Measurements from ENCODE around the gene OTUD7B. TPM values are rescaled to one million over a fixed set of nuclear protein-coding genes. Genes with fewer than 3 reads are reported as not detected.
"Not testable (repeated sequence)": the region's sequence is repeated elsewhere in the genome, so short reads cannot be mapped to it uniquely, and the experiment has no call there.

OTUD7B gene
- total RNA-seq, 2 experiments from 2014 or later, result 21.9 to 23.2 TPM

- Mint-ChIP-seq H3K27me3 (no peaks in the 10 kb centered on the region), H3K4me3 (no peak overlapping the region), H3K36me3 (peaks cover 26% of the 10 kb centered on the region), H3K27ac (peak overlapping the region; percentile 49), H3K9me3 (no peaks in the 10 kb centered on the region), H3K4me1 (peaks cover 34% of the 10 kb centered on the region)
- DNase-seq, result no peak
These were observed 30.5 kb downstream of the OTUD7B start for GRCh38 chr1:149979972-149980540.

- Mint-ChIP-seq H3K9me3 (no peaks in the 10 kb centered on the region), H3K27ac (peak overlapping the region; percentile 49), H3K4me1 (peaks cover 32% of the 10 kb centered on the region), H3K36me3 (peaks cover 22% of the 10 kb centered on the region), H3K27me3 (no peaks in the 10 kb centered on the region), H3K4me3 (peak overlapping the region; percentile 1)
- DNase-seq, result no peak
These were observed 31.1 kb downstream of the OTUD7B start for GRCh38 chr1:149979245-149979971.

- Mint-ChIP-seq H3K27me3 (no peaks in the 10 kb centered on the region), H3K36me3 (peaks cover 24% of the 10 kb centered on the region), H3K4me3 (no peak overlapping the region), H3K27ac (peak overlapping the region; percentile 49), H3K9me3 (no peaks in the 10 kb centered on the region), H3K4me1 (peaks cover 32% of the 10 kb centered on the region)
- no peak for DNase-seq
These were observed 31.9 kb downstream of the OTUD7B start for GRCh38 chr1:149978547-149979023.

- DNase-seq, result no peak
- H3K27ac Mint-ChIP-seq, result no peak overlapping the region
- no peaks in the 10 kb centered on the region for H3K27me3 Mint-ChIP-seq
- H3K36me3 Mint-ChIP-seq, result peaks cover 31% of the 10 kb centered on the region
- H3K4me3 Mint-ChIP-seq, result no peak overlapping the region
- H3K4me1 Mint-ChIP-seq, result peaks cover 32% of the 10 kb centered on the region
- no peaks in the 10 kb centered on the region for H3K9me3 Mint-ChIP-seq
These were observed 33.2 kb downstream of the OTUD7B start for GRCh38 chr1:149977345-149977744.

- no peak for DNase-seq
- H3K4me1 Mint-ChIP-seq, result peaks cover 3% of the 10 kb centered on the region
- no peak overlapping the region for H3K27ac Mint-ChIP-seq
- H3K4me3 Mint-ChIP-seq, result no peak overlapping the region
- peaks cover 26% of the 10 kb centered on the region for H3K36me3 Mint-ChIP-seq
- H3K27me3 Mint-ChIP-seq, result no peaks in the 10 kb centered on the region
- H3K9me3 Mint-ChIP-seq, result no peaks in the 10 kb centered on the region
These were observed 38.0 kb downstream of the OTUD7B start for GRCh38 chr1:149972547-149972946.

- Mint-ChIP-seq H3K4me1 (peaks cover 4% of the 10 kb centered on the region), H3K9me3 (no peaks in the 10 kb centered on the region), H3K27ac (no peak overlapping the region), H3K27me3 (no peaks in the 10 kb centered on the region), H3K4me3 (no peak overlapping the region), H3K36me3 (peaks cover 17% of the 10 kb centered on the region)
- no peak for DNase-seq
These were observed 42.9 kb downstream of the OTUD7B start for GRCh38 chr1:149967646-149968045.

GRCh38 chr1:149967041-149967440 is 43.5 kb downstream of the OTUD7B start:
- Mint-ChIP-seq H3K27me3 (no peaks in the 10 kb centered on the region), H3K4me3 (no peak overlapping the region), H3K27ac (no peak overlapping the region), H3K9me3 (no peaks in the 10 kb centered on the region), H3K4me1 (peaks cover 10% of the 10 kb centered on the region), H3K36me3 (peaks cover 16% of the 10 kb centered on the region)
- no peak for DNase-seq

GRCh38 chr1:149966405-149966804 is 44.1 kb downstream of the OTUD7B start:
- peaks cover 12% of the 10 kb centered on the region for H3K4me1 Mint-ChIP-seq
- no peak overlapping the region for H3K27ac Mint-ChIP-seq
- peaks cover 16% of the 10 kb centered on the region for H3K36me3 Mint-ChIP-seq
- H3K9me3 Mint-ChIP-seq, result no peaks in the 10 kb centered on the region
- H3K27me3 Mint-ChIP-seq, result no peaks in the 10 kb centered on the region
- DNase-seq, result no peak
- H3K4me3 Mint-ChIP-seq, result no peak overlapping the region

- H3K4me3 Mint-ChIP-seq, result no peak overlapping the region
- peaks cover 23% of the 10 kb centered on the region for H3K36me3 Mint-ChIP-seq
- H3K9me3 Mint-ChIP-seq, result no peaks in the 10 kb centered on the region
- H3K4me1 Mint-ChIP-seq, result peaks cover 12% of the 10 kb centered on the region
- DNase-seq, result no peak
- H3K27me3 Mint-ChIP-seq, result no peaks in the 10 kb centered on the region
- H3K27ac Mint-ChIP-seq, result no peak overlapping the region
These were observed 45.1 kb downstream of the OTUD7B start for GRCh38 chr1:149965440-149965839.

- Mint-ChIP-seq H3K4me3 (no peak overlapping the region), H3K9me3 (no peaks in the 10 kb centered on the region), H3K4me1 (peaks cover 12% of the 10 kb centered on the region), H3K36me3 (peaks cover 33% of the 10 kb centered on the region), H3K27ac (no peak overlapping the region), H3K27me3 (no peaks in the 10 kb centered on the region)
- DNase-seq, result no peak
These were observed 47.2 kb downstream of the OTUD7B start for GRCh38 chr1:149963358-149963757.

GRCh38 chr1:149962736-149963135 is 47.8 kb downstream of the OTUD7B start:
- no peak overlapping the region for H3K4me3 Mint-ChIP-seq
- H3K36me3 Mint-ChIP-seq, result peaks cover 36% of the 10 kb centered on the region
- H3K4me1 Mint-ChIP-seq, result peaks cover 12% of the 10 kb centered on the region
- no peaks in the 10 kb centered on the region for H3K9me3 Mint-ChIP-seq
- no peaks in the 10 kb centered on the region for H3K27me3 Mint-ChIP-seq
- H3K27ac Mint-ChIP-seq, result peak overlapping the region; percentile 42
- DNase-seq, result no peak

- no peaks in the 10 kb centered on the region for H3K9me3 Mint-ChIP-seq
- H3K27ac Mint-ChIP-seq, result peak overlapping the region; percentile 42
- peak; percentile 5 for DNase-seq
- H3K27me3 Mint-ChIP-seq, result no peaks in the 10 kb centered on the region
- no peak overlapping the region for H3K4me3 Mint-ChIP-seq
- H3K36me3 Mint-ChIP-seq, result peaks cover 38% of the 10 kb centered on the region
- H3K4me1 Mint-ChIP-seq, result peaks cover 12% of the 10 kb centered on the region
These were observed 48.4 kb downstream of the OTUD7B start for GRCh38 chr1:149962039-149962647.

- not testable (repeated sequence) for H3K4me1 Mint-ChIP-seq, DNase-seq, H3K4me3 Mint-ChIP-seq, H3K27ac Mint-ChIP-seq, H3K27me3 Mint-ChIP-seq, H3K9me3 Mint-ChIP-seq
- peaks cover 58% of the 10 kb centered on the region for H3K36me3 Mint-ChIP-seq
These were observed 53.0 kb downstream of the OTUD7B start for GRCh38 chr1:149957548-149957947.

GRCh38 chr1:149949911-149950310 is 60.6 kb downstream of the OTUD7B start:
- Mint-ChIP-seq H3K4me3 (no peak overlapping the region), H3K27me3 (no peaks in the 10 kb centered on the region), H3K27ac (no peak overlapping the region), H3K36me3 (peaks cover 31% of the 10 kb centered on the region), H3K9me3 (no peaks in the 10 kb centered on the region), H3K4me1 (no peaks in the 10 kb centered on the region)
- no peak for DNase-seq

- H3K4me3 Mint-ChIP-seq, result no peak overlapping the region
- peaks cover 21% of the 10 kb centered on the region for H3K36me3 Mint-ChIP-seq
- H3K27me3 Mint-ChIP-seq, result no peaks in the 10 kb centered on the region
- H3K27ac Mint-ChIP-seq, result no peak overlapping the region
- peaks cover 5% of the 10 kb centered on the region for H3K4me1 Mint-ChIP-seq
- H3K9me3 Mint-ChIP-seq, result no peaks in the 10 kb centered on the region
- DNase-seq, result no peak
These were observed 65.3 kb downstream of the OTUD7B start for GRCh38 chr1:149945206-149945605.

Data from activated naive CD8-positive, alpha-beta T cell treated with anti-CD3 and anti-CD28 coated beads for 36 hours (primary cell).